ENCODE measurements around the gene CLRN1. TPM values are rescaled to one million over a fixed set of nuclear protein-coding genes. Genes with fewer than 3 reads are reported as not detected.

CLRN1 gene
- not detected in 2 replicates for total RNA-seq

GRCh38 chr3:150972366-150973071, at the start of gene CLRN1:
CLRN1 (minus strand) TSS chr3:150972727; CDS start chr3:150972708, 19 bp downstream.

GRCh38 chr3:150905339-150905738, 67.2 kb downstream of the CLRN1 start, which contains the start of gene MINDY4B:
MINDY4B (minus strand) TSS chr3:150905439; CDS start chr3:150905439, 0 bp downstream.

Other genes with a start within 250 kb of the CLRN1 start
- 20.2 and 22.8 TPM in 2 replicates for gene SIAH2, start 209.6 kb downstream of the CLRN1 start, total RNA-seq
- not detected in 2 replicates for gene MINDY4B, start 67.3 kb downstream of the CLRN1 start, total RNA-seq
- 0.29 and 0.35 TPM in 2 replicates for gene MED12L, start 112.9 kb upstream of the CLRN1 start, total RNA-seq
- not detected in 2 replicates for gene GPR171, start 230.5 kb upstream of the CLRN1 start, total RNA-seq